ENCODE data around the gene BUB3.

BUB3 gene

GRCh38 chr10:123141791-123142700 lies 12.2 kb upstream of the BUB3 start:
- no peak for DNase-seq (ENCODE audit: low read depth in 2 of 2)

- DNase-seq (ENCODE audit: low read depth in 2 of 2), result no peak
Observed at GRCh38 chr10:123142701-123143161, 11.5 kb upstream of the BUB3 start.

- DNase-seq (ENCODE audit: low read depth in 2 of 2), result no peak
Observed at GRCh38 chr10:123143162-123143824, 10.9 kb upstream of the BUB3 start.

- no peak for DNase-seq (ENCODE audit: low read depth in 2 of 2)
Observed at GRCh38 chr10:123143825-123144168, 10.4 kb upstream of the BUB3 start.

- no peak for DNase-seq (ENCODE audit: low read depth in 2 of 2)
Observed at GRCh38 chr10:123144697-123145541, 9.3 kb upstream of the BUB3 start.

GRCh38 chr10:123145542-123146012 lies 8.6 kb upstream of the BUB3 start:
- DNase-seq (ENCODE audit: low read depth in 2 of 2), result no peak

- DNase-seq (ENCODE audit: low read depth in 2 of 2), result no peak
Observed at GRCh38 chr10:123146013-123146893, 7.9 kb upstream of the BUB3 start.

GRCh38 chr10:123146894-123147634 lies 7.1 kb upstream of the BUB3 start:
- no peak for DNase-seq (ENCODE audit: low read depth in 2 of 2)

- DNase-seq (ENCODE audit: low read depth in 2 of 2), result no peak
Observed at GRCh38 chr10:123147635-123148413, 6.4 kb upstream of the BUB3 start, which contains the start of gene HMX2. Gene HMX2, plus strand, starts transcription at chr10:123148136. Its CDS starts 243 bp downstream, at chr10:123148379.

GRCh38 chr10:123148414-123149161 lies 5.6 kb upstream of the BUB3 start:
- no peak for DNase-seq (ENCODE audit: low read depth in 2 of 2)

GRCh38 chr10:123149162-123149567 lies 5.0 kb upstream of the BUB3 start:
- DNase-seq (ENCODE audit: low read depth in 2 of 2), result no peak

GRCh38 chr10:123149568-123150270 lies 4.5 kb upstream of the BUB3 start:
- no peak for DNase-seq (ENCODE audit: low read depth in 2 of 2)

- DNase-seq (ENCODE audit: low read depth in 2 of 2), result no peak
Observed at GRCh38 chr10:123150271-123150985, 3.8 kb upstream of the BUB3 start.

GRCh38 chr10:123150986-123151736 lies 3.0 kb upstream of the BUB3 start:
- DNase-seq (ENCODE audit: low read depth in 2 of 2), result no peak

- no peak for DNase-seq (ENCODE audit: low read depth in 2 of 2)
Observed at GRCh38 chr10:123151737-123152135, 2.5 kb upstream of the BUB3 start.

- no peak for DNase-seq (ENCODE audit: low read depth in 2 of 2)
Observed at GRCh38 chr10:123153486-123154091, 613 bp upstream of the BUB3 start.
